CD14-positive monocyte (primary cell): ENCODE results near the gene CD6. TPM values are rescaled to one million over a fixed set of nuclear protein-coding genes. Genes with fewer than 3 reads are reported as not detected.

Experiments used
- DNase-seq, 3 donors: peaks; one replicate each; pipeline ENCODE4 v3.0.0-alpha.2; 2011 to 2022
- H2AFZ ChIP-seq: 2 replicates; pipeline ENCODE4 v1.6.0; 2012; ENCODE audit warnings: mild to moderate bottlenecking, low read depth, low read length, inconsistent platforms; ENCODE audit not compliant: insufficient read depth, poor library complexity, severe bottlenecking
- H3K27ac ChIP-seq, 2 donors: 1 replicate in 1 of 2; 2 replicates in 1 of 2; pipeline ENCODE4 v1.5.1; 2012 to 2013; ENCODE audit warnings: low read length in 2 of 2, control low read depth in 1 of 2, inconsistent platforms in 1 of 2, low read depth in 1 of 2, mild to moderate bottlenecking in 1 of 2
- H3K27me3 ChIP-seq, 2 donors: one replicate each; pipeline versions ENCODE4 v1.6.0 to v1.6.1; 2011 to 2013; ENCODE audit warnings: low read length in 2 of 2; ENCODE audit not compliant: control insufficient read depth in 2 of 2, insufficient read depth in 2 of 2
- H3K36me3 ChIP-seq, 2 donors: replicated peaks in 1 of 2; 1 replicate in 1 of 2; 2 replicates in 1 of 2; pipeline versions ENCODE4 v1.5.1 to v1.6.1; 2012 to 2013; ENCODE audit warnings: low read length in 2 of 2, control low read depth in 1 of 2, inconsistent platforms in 1 of 2, mild to moderate bottlenecking in 1 of 2; ENCODE audit not compliant: insufficient read depth in 2 of 2, control insufficient read depth in 1 of 2
- H3K4me1 ChIP-seq, 2 donors: 1 replicate in 1 of 2; 2 replicates in 1 of 2; pipeline versions ENCODE4 v1.5.1 to v1.6.1; 2012 to 2013; ENCODE audit warnings: low read length in 2 of 2, control low read depth in 1 of 2, inconsistent platforms in 1 of 2, mild to moderate bottlenecking in 1 of 2, moderate library complexity in 1 of 2; ENCODE audit not compliant: insufficient read depth in 2 of 2, control insufficient read depth in 1 of 2
- H3K4me2 ChIP-seq: replicated peaks from 2 replicates; pipeline ENCODE3; 2012; ENCODE audit warnings: low read length, moderate library complexity, mild to moderate bottlenecking; ENCODE audit not compliant: poor library complexity, severe bottlenecking; ENCODE audit errors: extremely low read depth
- H3K4me3 ChIP-seq, 3 experiments: fragments of 200-600 bp in 1 of 3; sonication (generic) in 1 of 3; replicated peaks in 1 of 3; 1 replicate in 2 of 3; 2 replicates in 1 of 3; pipeline ENCODE4 v1.5.1; 2011 to 2013; ENCODE audit warnings: low read length in 3 of 3, mild to moderate bottlenecking in 3 of 3, control low read depth in 2 of 3, low read depth in 2 of 3, inconsistent platforms in 1 of 3, moderate library complexity in 1 of 3
- H3K79me2 ChIP-seq: 2 replicates; pipeline ENCODE4 v1.6.0; 2012; ENCODE audit warnings: mild to moderate bottlenecking, control low read depth, inconsistent platforms, low read length, moderate library complexity; ENCODE audit not compliant: insufficient read depth
- H3K9ac ChIP-seq: 2 replicates; pipeline ENCODE4 v1.6.0; 2017; ENCODE audit warnings: low read length, mild to moderate bottlenecking; ENCODE audit not compliant: insufficient read depth, poor library complexity, severe bottlenecking
- H3K9me3 ChIP-seq, 2 donors: replicated peaks in 1 of 2; 1 replicate in 1 of 2; 2 replicates in 1 of 2; pipeline versions ENCODE4 v1.5.1 to v1.6.1; 2012 to 2013; ENCODE audit warnings: low read length in 2 of 2, control low read depth in 1 of 2; ENCODE audit not compliant: control insufficient read depth in 1 of 2, insufficient read depth in 1 of 2
- H4K20me1 ChIP-seq: 2 replicates; pipeline ENCODE4 v1.6.0; 2012; ENCODE audit warnings: mild to moderate bottlenecking, low read length, control low read depth, moderate library complexity; ENCODE audit not compliant: insufficient read depth
- H3K27ac Mint-ChIP-seq, 7 donors: one replicate each; pipeline ENCODE4 v1.8.0; 2020; ENCODE audit warnings: mild to moderate bottlenecking in 7 of 7, mixed read lengths in 7 of 7, moderate library complexity in 6 of 7, inconsistent platforms in 2 of 7
- H3K27me3 Mint-ChIP-seq, 3 donors: one replicate each; pipeline ENCODE4 v1.8.0; 2021 to 2022; ENCODE audit warnings: low read depth in 3 of 3, mild to moderate bottlenecking in 3 of 3, mixed read lengths in 3 of 3, moderate library complexity in 3 of 3, inconsistent platforms in 1 of 3
- H3K36me3 Mint-ChIP-seq, 2 donors: one replicate each; pipeline ENCODE4 v1.8.0; 2020; ENCODE audit warnings: mixed read lengths in 2 of 2, inconsistent platforms in 1 of 2, mild to moderate bottlenecking in 1 of 2
- H3K4me1 Mint-ChIP-seq: one replicate; pipeline ENCODE4 v1.8.0; 2020; ENCODE audit warnings: mild to moderate bottlenecking, mixed read lengths
- H3K4me3 Mint-ChIP-seq, 2 donors: one replicate each; pipeline ENCODE4 v1.8.0; 2020; ENCODE audit warnings: mild to moderate bottlenecking in 2 of 2, mixed read lengths in 2 of 2, moderate library complexity in 1 of 2
- H3K9me3 Mint-ChIP-seq, 7 donors: one replicate each; pipeline ENCODE4 v1.8.0; 2020 to 2022; ENCODE audit warnings: mixed read lengths in 7 of 7, mild to moderate bottlenecking in 6 of 7, moderate library complexity in 6 of 7, inconsistent platforms in 2 of 7
- WGBS: methylation state at CpG from one replicate; pipeline ENCODE4 v1.1.5; 2013; ENCODE audit warnings: missing lambda C conversion rate; ENCODE audit not compliant: insufficient coverage; 5-methylcytosine and 5-hydroxymethylcytosine counted together
- intact Hi-C, 2 donors: fragments of 100-400 bp; cut with micrococcal nuclease; formaldehyde crosslinking; loops; one replicate each; pipeline versions ENCODE4 v1.15.0 to v1.15.1; 2023
- polyA plus RNA-seq, 3 donors: library from polyadenylated mRNA; depleted of rRNA in 1 of 3; unstranded in 2 of 3; stranded (reverse) in 1 of 3; fragments of 300-500 nt in 2 of 3; fragments of >200 nt in 1 of 3; fragmentation: Illumina TruSeq in 2 of 3; gene quantifications; 1 replicate in 2 of 3; 2 replicates in 1 of 3; pipeline ENCODE4 v1.2.3, GENCODE V29; 2012 to 2021
- TF ChIP-seq, protein P1 (sequence below): fragments of 200-600 bp; IDR thresholded peaks from one replicate; pipeline ENCODE4 v1.8.0; 2022; ENCODE audit warnings: antibody characterized with exemption, mild to moderate bottlenecking

The CD6 gene
- polyA plus RNA-seq, 3 donors = 0.09 to 0.39 (median 0.39) TPM

DNA sequence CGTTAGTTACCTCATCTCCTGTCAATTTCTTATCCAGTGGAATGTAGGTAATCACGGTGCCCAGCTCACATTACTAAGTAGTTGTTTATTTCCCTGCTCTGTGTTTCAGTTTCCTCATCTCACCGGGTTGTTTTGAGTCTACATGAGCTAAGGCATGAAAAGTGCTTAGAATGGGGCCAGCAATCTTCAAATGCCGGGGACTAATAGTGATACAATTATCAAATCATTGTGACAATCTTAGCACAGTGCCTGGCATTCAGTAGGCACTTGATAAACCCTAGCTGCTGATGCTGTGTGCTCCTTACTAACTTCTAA, 77.5 kb downstream of the CD6 start:
- no peaks in the 10 kb centered on the region for H4K20me1 ChIP-seq
- H3K4me1 Mint-ChIP-seq = peaks cover 7% of the 10 kb centered on the region
- no peak overlapping the region for H3K9ac ChIP-seq
- no peaks in the 10 kb centered on the region for H3K27me3 ChIP-seq
- H3K4me2 ChIP-seq = no peak overlapping the region
- TF ChIP-seq, protein P1, sequence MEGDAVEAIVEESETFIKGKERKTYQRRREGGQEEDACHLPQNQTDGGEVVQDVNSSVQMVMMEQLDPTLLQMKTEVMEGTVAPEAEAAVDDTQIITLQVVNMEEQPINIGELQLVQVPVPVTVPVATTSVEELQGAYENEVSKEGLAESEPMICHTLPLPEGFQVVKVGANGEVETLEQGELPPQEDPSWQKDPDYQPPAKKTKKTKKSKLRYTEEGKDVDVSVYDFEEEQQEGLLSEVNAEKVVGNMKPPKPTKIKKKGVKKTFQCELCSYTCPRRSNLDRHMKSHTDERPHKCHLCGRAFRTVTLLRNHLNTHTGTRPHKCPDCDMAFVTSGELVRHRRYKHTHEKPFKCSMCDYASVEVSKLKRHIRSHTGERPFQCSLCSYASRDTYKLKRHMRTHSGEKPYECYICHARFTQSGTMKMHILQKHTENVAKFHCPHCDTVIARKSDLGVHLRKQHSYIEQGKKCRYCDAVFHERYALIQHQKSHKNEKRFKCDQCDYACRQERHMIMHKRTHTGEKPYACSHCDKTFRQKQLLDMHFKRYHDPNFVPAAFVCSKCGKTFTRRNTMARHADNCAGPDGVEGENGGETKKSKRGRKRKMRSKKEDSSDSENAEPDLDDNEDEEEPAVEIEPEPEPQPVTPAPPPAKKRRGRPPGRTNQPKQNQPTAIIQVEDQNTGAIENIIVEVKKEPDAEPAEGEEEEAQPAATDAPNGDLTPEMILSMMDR = no peak
- no peak overlapping the region for H3K27ac Mint-ChIP-seq
- H2AFZ ChIP-seq = no peak overlapping the region
- no peaks in the 10 kb centered on the region for H3K79me2 ChIP-seq
- peaks cover 0 to 3% (median 0%) of the 10 kb centered on the region in 7 donors for H3K9me3 Mint-ChIP-seq
- H3K36me3 Mint-ChIP-seq = no peaks in the 10 kb centered on the region
- H3K9me3 ChIP-seq = no peaks in the 10 kb centered on the region
- intact Hi-C loops = no loop called here
- no peaks in the 10 kb centered on the region for H3K36me3 ChIP-seq
- no peak for DNase-seq
- peaks cover 4 to 18% (median 8%) of the 10 kb centered on the region in 3 donors for H3K27me3 Mint-ChIP-seq
- no peak overlapping the region for H3K4me3 Mint-ChIP-seq
- H3K4me3 ChIP-seq = no peak overlapping the region
- peaks cover 5 to 7% of the 10 kb centered on the region in 2 donors for H3K4me1 ChIP-seq
- WGBS = 80% methylated on average over 2 of the region's 4 CpGs
- H3K27ac ChIP-seq = no peak overlapping the region

DNA sequence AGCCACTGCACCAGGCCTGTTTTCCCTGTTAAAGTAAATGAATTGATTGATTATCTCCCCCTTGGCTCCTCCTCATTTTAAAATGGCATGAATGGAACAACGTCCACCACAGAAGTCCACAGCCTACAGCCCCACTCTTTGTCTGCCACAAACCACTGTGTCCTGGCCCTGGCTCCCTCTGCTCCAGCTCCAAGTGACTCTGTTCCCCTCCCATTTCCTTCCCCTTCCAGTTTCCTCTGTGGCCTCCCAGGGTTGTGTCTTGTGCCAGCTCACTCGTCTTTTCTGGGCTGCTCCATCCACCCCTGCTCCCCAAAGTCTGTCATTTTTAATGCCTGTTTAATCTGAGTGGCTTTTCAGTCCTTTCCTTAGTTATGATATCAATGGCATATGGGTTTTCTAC, 78.4 kb downstream of the CD6 start:
- peaks cover 7 to 18% (median 11%) of the 10 kb centered on the region in 3 donors for H3K27me3 Mint-ChIP-seq
- H3K4me3 Mint-ChIP-seq = peak overlapping the region in 1 of 2 donors; percentile 31
- Histone ChIP-seq H3K27me3 (no peaks in the 10 kb centered on the region), H3K4me1 (peaks cover 5 to 7% of the 10 kb centered on the region in 2 donors), H3K4me3 (no peak overlapping the region), H2AFZ (no peak overlapping the region), H3K9me3 (no peaks in the 10 kb centered on the region), H3K4me2 (no peak overlapping the region), H4K20me1 (no peaks in the 10 kb centered on the region), H3K79me2 (no peaks in the 10 kb centered on the region), H3K27ac (no peak overlapping the region), H3K9ac (no peak overlapping the region), H3K36me3 (no peaks in the 10 kb centered on the region)
- peaks cover 0 to 3% (median 0%) of the 10 kb centered on the region in 7 donors for H3K9me3 Mint-ChIP-seq
- H3K4me1 Mint-ChIP-seq = peaks cover 7% of the 10 kb centered on the region
- intact Hi-C loops = loop anchor here in 1 of 2 donors (5.0 kb wide), 1 partner anchor 33 kb away; no protein-coding TSS in a partner anchor
- H3K27ac Mint-ChIP-seq = no peak overlapping the region
- no peaks in the 10 kb centered on the region for H3K36me3 Mint-ChIP-seq
- no peak for DNase-seq
- TF ChIP-seq, protein P1 = no peak
- WGBS = 33% methylated on average over 2 of the region's 2 CpGs
